Myocyte (in vitro differentiated cells): Measurements from ENCODE around the gene RBM20. TPM values are rescaled to one million over a fixed set of nuclear protein-coding genes. Genes with fewer than 3 reads are reported as not detected.

Experiments used
- total RNA-seq: library from RNA; depleted of rRNA; stranded (reverse); fragments of >200 nt; gene quantifications from 2 replicates; pipeline ENCODE4 v1.2.3, GENCODE V29; 2014

The RBM20 gene
- total RNA-seq, 1 donor from 2014 or later, result 2.6 TPM

Other genes starting within 250 kb of the RBM20 start
- 6.4 and 10.0 TPM in 2 replicates for gene DUSP5, start 146.4 kb upstream of the RBM20 start, total RNA-seq
- gene SMC3, start 76.6 kb upstream of the RBM20 start, total RNA-seq, result 20.8 and 24.3 TPM in 2 replicates
- 36.2 and 37.0 TPM in 2 replicates for gene PDCD4, start 227.6 kb downstream of the RBM20 start, total RNA-seq